ENCODE measurements around the gene NID1. TPM values are rescaled to one million over a fixed set of nuclear protein-coding genes. Genes with fewer than 3 reads are reported as not detected.

The NID1 gene
- total RNA-seq, 6 experiments from 2014 or later, result 97.5 to 124 (median 107) TPM

DNA sequence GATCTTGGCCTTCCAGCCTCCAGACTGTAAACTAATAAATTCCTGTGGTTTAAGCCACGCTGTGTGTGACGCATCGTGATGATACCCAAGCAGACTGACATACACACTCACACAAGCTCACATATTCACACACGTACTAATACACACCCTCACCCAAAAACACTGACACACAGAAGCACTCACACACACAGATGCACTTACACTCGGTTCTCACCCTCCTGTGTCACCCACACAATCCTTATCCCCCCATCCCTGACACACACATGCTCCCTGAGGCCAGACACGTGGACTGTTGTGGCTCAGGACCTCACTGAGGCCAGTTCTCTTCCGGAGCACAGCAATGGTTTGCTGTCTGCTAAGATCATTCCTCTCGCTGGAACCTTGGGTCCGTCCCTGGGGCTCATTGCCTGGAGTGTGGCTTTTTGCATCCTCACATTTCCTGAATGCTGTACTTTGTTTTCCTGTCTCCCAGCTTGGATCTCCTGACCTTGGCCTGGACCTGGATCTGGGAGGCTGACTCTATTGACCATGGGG, 121.2 kb downstream of the NID1 start:
- TF ChIP-seq, protein P1, sequence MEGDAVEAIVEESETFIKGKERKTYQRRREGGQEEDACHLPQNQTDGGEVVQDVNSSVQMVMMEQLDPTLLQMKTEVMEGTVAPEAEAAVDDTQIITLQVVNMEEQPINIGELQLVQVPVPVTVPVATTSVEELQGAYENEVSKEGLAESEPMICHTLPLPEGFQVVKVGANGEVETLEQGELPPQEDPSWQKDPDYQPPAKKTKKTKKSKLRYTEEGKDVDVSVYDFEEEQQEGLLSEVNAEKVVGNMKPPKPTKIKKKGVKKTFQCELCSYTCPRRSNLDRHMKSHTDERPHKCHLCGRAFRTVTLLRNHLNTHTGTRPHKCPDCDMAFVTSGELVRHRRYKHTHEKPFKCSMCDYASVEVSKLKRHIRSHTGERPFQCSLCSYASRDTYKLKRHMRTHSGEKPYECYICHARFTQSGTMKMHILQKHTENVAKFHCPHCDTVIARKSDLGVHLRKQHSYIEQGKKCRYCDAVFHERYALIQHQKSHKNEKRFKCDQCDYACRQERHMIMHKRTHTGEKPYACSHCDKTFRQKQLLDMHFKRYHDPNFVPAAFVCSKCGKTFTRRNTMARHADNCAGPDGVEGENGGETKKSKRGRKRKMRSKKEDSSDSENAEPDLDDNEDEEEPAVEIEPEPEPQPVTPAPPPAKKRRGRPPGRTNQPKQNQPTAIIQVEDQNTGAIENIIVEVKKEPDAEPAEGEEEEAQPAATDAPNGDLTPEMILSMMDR (IDR thresholded peaks at IDR 0.05), result no peak
- peaks cover 3% of the 10 kb centered on the region; the same call in 1 of the 2 replicates for H3K27me3 Mint-ChIP-seq (ENCODE audit: insufficient read depth)
- H3K36me3 Mint-ChIP-seq (ENCODE audit: low read depth), result 0 out of 2 replicates have a peak, but pooled peaks cover 5% of the 10 kb centered on the region
- no peaks in the 10 kb centered on the region for H3K9me3 Mint-ChIP-seq
- peaks cover 68% of the 10 kb centered on the region for H3K4me1 Mint-ChIP-seq (ENCODE audit: low read depth)
- H3K27ac Mint-ChIP-seq, result peak overlapping the region; percentile 95
- DNase-seq, result peak; percentile 94
- H3K4me3 Mint-ChIP-seq, result peak overlapping the region; percentile 33; the same call in 1 of the 2 replicates

DNA sequence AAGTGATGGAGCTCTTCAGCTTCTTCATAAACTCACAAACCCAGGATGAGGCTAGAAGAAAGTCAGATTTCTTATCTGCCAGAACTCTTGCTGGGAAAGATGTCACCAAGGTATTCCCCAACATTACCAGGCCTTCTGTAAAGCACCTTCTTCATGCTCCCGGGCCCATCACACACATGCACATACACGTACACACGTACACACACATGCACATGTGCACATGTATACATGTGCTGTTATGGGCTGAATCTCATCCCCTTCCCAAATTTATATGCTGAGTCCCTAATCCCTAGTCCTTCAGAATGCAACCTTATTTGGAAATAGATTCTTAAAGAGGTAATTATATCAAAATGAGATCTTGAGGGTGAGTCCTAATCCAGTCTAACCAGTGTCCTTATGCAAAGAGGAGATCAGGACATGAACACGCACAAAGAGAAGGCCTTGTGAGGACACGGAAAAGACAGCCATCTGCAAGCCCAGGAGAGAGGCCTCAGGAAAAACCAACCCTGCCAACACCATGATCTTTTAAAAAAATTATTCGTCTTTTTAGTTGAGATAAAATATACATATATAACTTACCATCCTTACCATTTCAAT, 121.8 kb downstream of the NID1 start:
- peaks cover 67% of the 10 kb centered on the region for H3K4me1 Mint-ChIP-seq (ENCODE audit: low read depth)
- DNase-seq, result no peak
- H3K9me3 Mint-ChIP-seq, result no peaks in the 10 kb centered on the region
- peaks cover 3% of the 10 kb centered on the region; the same call in 1 of the 2 replicates for H3K27me3 Mint-ChIP-seq (ENCODE audit: insufficient read depth)
- H3K27ac Mint-ChIP-seq, result peak overlapping the region; percentile 95
- H3K36me3 Mint-ChIP-seq (ENCODE audit: low read depth), result 0 out of 2 replicates have a peak, but pooled peaks cover 5% of the 10 kb centered on the region
- TF ChIP-seq, protein P1 (IDR thresholded peaks at IDR 0.05), result no peak
- peak overlapping the region; percentile 11 for H3K4me3 Mint-ChIP-seq

DNA sequence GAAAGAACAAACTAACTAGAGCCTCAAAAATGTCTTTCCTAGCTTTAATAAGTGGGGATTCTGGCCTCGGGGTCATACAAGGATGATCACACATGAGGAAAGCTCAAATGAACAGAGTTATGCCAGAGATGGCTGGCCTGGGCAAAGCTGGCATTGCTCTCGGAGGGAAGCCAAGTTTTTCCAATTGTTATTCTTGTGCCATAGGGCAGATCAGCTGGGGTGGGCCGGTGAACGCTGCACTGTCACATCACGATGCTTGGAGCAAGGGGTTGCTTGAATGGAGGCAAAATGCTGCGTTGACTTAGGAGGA, 122.3 kb downstream of the NID1 start:
- peak overlapping the region; percentile 95; the same call in 1 of the 2 replicates for H3K27ac Mint-ChIP-seq
- H3K4me1 Mint-ChIP-seq (ENCODE audit: low read depth), result peaks cover 64% of the 10 kb centered on the region
- DNase-seq, result no peak
- 0 out of 2 replicates have a peak, but pooled peaks cover 5% of the 10 kb centered on the region for H3K36me3 Mint-ChIP-seq (ENCODE audit: low read depth)
- TF ChIP-seq, protein P1 (IDR thresholded peaks at IDR 0.05), result no peak
- H3K4me3 Mint-ChIP-seq, result no peak overlapping the region
- peaks cover 3% of the 10 kb centered on the region; the same call in 1 of the 2 replicates for H3K27me3 Mint-ChIP-seq (ENCODE audit: insufficient read depth)
- no peaks in the 10 kb centered on the region for H3K9me3 Mint-ChIP-seq

DNA sequence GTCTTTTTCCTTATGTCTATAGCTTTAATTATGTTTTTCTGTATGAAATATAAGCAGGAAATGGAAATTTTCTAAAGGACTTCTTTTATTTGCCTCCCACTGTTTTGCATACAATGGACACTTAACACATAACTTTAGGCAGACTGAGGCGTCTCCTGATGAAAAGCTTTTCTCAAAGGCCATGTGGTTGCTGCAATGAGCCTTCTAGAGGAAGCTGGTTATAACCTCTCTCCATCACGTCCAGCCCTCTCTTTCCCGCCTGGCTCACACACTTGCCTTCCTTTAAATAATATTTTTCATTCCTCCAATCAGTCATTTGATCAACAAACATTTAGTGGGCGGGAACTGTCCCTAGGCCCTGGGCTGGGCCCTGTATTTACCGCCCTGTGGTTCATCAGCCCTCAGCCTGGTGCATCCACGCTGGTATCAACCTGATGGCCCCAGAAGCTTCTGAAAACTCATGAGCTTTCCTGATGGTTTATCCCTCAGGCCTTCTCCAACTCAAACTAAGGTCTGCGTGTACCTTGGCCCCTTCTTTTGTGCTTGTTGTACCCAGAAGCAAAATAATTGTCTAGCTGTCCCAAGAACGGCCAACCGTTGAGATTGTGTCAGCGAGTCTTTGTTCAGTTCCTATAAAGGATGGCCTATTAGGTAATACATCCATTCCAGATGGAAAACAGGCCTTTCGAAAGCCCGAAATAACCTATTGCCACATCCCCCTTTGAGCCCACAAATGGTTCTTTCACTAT, 122.8 kb downstream of the NID1 start:
- Mint-ChIP-seq H3K27ac (no peak overlapping the region), H3K4me1 (ENCODE audit: low read depth) (peaks cover 63% of the 10 kb centered on the region), H3K9me3 (no peaks in the 10 kb centered on the region), H3K36me3 (ENCODE audit: low read depth) (0 out of 2 replicates have a peak, but pooled peaks cover 5% of the 10 kb centered on the region), H3K27me3 (ENCODE audit: insufficient read depth) (peaks cover 3% of the 10 kb centered on the region; the same call in 1 of the 2 replicates), H3K4me3 (no peak overlapping the region)
- TF ChIP-seq, protein P1 (IDR thresholded peaks at IDR 0.05), result no peak
- no peak for DNase-seq

DNA sequence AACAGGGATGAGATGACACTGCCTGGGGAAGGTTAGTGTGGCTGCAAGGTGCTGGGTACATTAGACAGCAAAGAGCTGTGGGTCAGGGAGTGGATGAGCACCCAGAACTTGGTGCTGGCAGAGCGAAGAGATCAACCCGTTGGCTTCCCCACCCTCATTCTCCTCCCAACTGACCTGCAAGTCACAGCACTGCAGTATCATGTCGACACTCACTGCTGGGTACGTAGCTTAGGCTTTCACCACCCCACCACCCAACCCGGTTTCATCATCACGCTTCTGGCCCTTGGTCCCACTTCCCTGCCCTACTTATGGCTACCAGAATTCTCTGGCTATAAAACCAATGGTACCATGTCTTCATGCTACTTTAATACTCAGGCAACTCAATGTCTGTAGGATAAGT, 124.6 kb downstream of the NID1 start:
- Mint-ChIP-seq H3K4me3 (no peak overlapping the region), H3K36me3 (ENCODE audit: low read depth) (0 out of 2 replicates have a peak, but pooled peaks cover 5% of the 10 kb centered on the region), H3K9me3 (no peaks in the 10 kb centered on the region), H3K4me1 (ENCODE audit: low read depth) (peaks cover 47% of the 10 kb centered on the region), H3K27me3 (ENCODE audit: insufficient read depth) (peaks cover 3% of the 10 kb centered on the region; the same call in 1 of the 2 replicates), H3K27ac (no peak overlapping the region)
- TF ChIP-seq, protein P1 (IDR thresholded peaks at IDR 0.05), result no peak
- DNase-seq, result no peak

Measured in HFFc6 (cell line).